AG04449 (cell line): ENCODE results near the gene STARD3NL.

ENCODE experiments used
- CTCF ChIA-PET: fragments of 350-600 bp; formaldehyde crosslinking; extraction: SDS; loops from one replicate; lab custom pipeline; 2021; ENCODE audit warnings: antibody characterized with exemption; lab: Yijun Ruan, JAX
- POLR2A ChIA-PET: fragments of 400-600, 350-600 bp; formaldehyde crosslinking; extraction: SDS; loops from one replicate; lab custom pipeline; 2020; ENCODE audit warnings: antibody characterized with exemption, inconsistent platforms; lab: Yijun Ruan, JAX
- DNase-seq: peaks from one replicate; pipeline ENCODE4 v3.0.0-alpha.2; 2010; ENCODE audit warnings: low read depth, low spot score
- H3K4me3 ChIP-seq: 2 replicates; pipeline ENCODE4 v1.5.1; 2011; ENCODE audit warnings: low read depth, mild to moderate bottlenecking, control low read depth, low read length
- TF ChIP-seq, protein P1 (sequence below): IDR thresholded peaks from one replicate; pipeline ENCODE4 v1.5.1; 2011; ENCODE audit warnings: mild to moderate bottlenecking, moderate library complexity, low read length, control low read depth, inconsistent platforms; ENCODE audit not compliant: insufficient read depth; ENCODE audit errors: missing control alignments

Gene STARD3NL

GRCh38 chr7:38206071-38206470 is 28.0 kb downstream of the STARD3NL start:
- TF ChIP-seq, protein P1, sequence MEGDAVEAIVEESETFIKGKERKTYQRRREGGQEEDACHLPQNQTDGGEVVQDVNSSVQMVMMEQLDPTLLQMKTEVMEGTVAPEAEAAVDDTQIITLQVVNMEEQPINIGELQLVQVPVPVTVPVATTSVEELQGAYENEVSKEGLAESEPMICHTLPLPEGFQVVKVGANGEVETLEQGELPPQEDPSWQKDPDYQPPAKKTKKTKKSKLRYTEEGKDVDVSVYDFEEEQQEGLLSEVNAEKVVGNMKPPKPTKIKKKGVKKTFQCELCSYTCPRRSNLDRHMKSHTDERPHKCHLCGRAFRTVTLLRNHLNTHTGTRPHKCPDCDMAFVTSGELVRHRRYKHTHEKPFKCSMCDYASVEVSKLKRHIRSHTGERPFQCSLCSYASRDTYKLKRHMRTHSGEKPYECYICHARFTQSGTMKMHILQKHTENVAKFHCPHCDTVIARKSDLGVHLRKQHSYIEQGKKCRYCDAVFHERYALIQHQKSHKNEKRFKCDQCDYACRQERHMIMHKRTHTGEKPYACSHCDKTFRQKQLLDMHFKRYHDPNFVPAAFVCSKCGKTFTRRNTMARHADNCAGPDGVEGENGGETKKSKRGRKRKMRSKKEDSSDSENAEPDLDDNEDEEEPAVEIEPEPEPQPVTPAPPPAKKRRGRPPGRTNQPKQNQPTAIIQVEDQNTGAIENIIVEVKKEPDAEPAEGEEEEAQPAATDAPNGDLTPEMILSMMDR = no peak
- CTCF ChIA-PET = interaction anchor here (0.7 to 2.4 kb wide), 4 partner anchors 9 to 163 kb away, joined by 3 to 39 read pairs (median 5); no protein-coding TSS in a partner anchor
- POLR2A ChIA-PET = no interaction called here
- DNase-seq = no peak
- no peak overlapping the region for H3K4me3 ChIP-seq

- POLR2A ChIA-PET = no interaction called here
- TF ChIP-seq, protein P1 = no peak
- no peak for DNase-seq
- CTCF ChIA-PET = interaction anchor here (1.0 to 2.4 kb wide), 3 partner anchors 8 to 10 kb away, joined by 3 to 39 read pairs (median 7); no protein-coding TSS in a partner anchor
- no peak overlapping the region for H3K4me3 ChIP-seq
These were observed 29.8 kb downstream of the STARD3NL start for GRCh38 chr7:38207843-38208242.

DNA sequence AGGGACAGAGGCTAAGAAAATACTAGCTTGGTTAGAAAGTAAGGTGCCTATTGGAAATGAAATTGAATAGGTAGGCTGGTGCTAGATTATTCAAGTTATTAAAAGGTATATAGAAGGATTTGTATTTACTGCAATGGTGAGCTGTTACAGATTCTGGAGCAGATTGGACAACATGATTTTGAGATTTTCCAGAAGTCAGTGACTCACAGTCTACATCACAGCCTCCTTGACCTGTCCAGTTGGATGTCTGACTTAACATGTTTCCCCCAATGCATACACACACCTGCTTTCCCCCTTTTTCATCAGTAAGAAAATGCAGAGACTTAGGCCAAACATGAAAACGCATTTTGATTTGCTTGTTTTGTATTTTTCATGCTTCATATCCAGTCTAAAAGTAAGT is 33.4 kb downstream of the STARD3NL start:
- no peak overlapping the region for H3K4me3 ChIP-seq
- no peak for DNase-seq
- CTCF ChIA-PET = interaction anchor here (1.0 to 4.5 kb wide), 10 partner anchors 10 to 142 kb away, joined by 3 to 49 read pairs (median 4); no protein-coding TSS in a partner anchor
- POLR2A ChIA-PET = no interaction called here
- TF ChIP-seq, protein P1 = no peak

DNA sequence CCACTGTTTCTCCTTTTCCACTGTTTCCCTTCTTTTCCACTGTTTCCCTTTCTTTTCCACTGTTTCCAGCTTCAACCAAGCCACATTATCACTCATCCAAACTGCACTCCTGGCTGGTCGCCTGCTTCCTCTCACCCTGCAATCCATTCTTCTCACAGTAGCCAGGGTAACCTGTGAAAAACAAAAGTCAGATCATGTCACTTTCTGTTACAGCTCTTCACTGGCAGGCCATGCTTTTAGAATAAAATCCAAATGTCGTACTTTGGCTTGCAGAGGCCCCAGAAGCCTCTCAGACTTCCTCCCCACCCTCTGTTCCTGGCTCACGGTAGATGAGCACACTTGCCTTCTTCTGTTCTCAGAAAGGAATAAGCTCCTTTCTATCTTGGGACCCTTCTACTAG is 33.9 kb downstream of the STARD3NL start:
- DNase-seq = no peak
- POLR2A ChIA-PET = no interaction called here
- CTCF ChIA-PET = interaction anchor here (1.1 to 4.5 kb wide), 8 partner anchors 9 to 142 kb away, joined by 3 to 49 read pairs (median 6); no protein-coding TSS in a partner anchor
- H3K4me3 ChIP-seq = no peak overlapping the region
- TF ChIP-seq, protein P1 = no peak

DNA sequence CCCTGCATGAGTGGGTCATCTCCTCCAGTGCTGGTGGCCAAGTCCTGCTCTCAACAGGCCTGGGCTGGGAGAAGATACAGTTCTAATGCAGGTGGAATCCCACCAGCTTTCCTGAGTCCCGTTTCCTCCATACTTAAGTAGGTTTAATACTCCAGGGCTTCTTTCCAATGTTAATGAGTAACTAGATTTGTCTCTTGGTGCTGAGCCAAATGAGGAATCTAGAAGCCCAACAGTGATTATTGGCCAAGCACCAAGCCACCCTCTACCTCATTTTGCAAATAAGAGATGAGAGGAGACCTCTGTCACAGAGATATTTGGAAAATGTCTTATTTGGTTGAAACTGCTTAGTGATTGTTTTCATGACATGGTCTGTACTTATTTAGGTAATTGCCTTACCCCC is 37.1 kb downstream of the STARD3NL start:
- no peak for DNase-seq
- POLR2A ChIA-PET = interaction anchor here (0.8 kb wide), 1 partner anchor 18 kb away, joined by 4 read pairs; no protein-coding TSS in a partner anchor
- TF ChIP-seq, protein P1 = no peak
- CTCF ChIA-PET = interaction anchor here (0.7 to 10.3 kb wide), 45 partner anchors 8 to 314 kb away, joined by 3 to 265 read pairs (median 7); partner anchors contain the start of genes SFRP4 and STARD3NL
- no peak overlapping the region for H3K4me3 ChIP-seq
